ENCODE data around the gene MTERF4. TPM values are rescaled to one million over a fixed set of nuclear protein-coding genes. Genes with fewer than 3 reads are reported as not detected.

The MTERF4 gene
- polyA plus RNA-seq, 1 donor from 2014 or later: 142 TPM

- no peaks in the 10 kb centered on the region for H3K9me2 ChIP-seq (ENCODE audit: insufficient read depth, low read length)
- H3K4me3 ChIP-seq (ENCODE audit: low read length): no peak overlapping the region
- H3K4me2 ChIP-seq (ENCODE audit: low read length): no peak overlapping the region
- no peak for TF ChIP-seq EZH2 (IDR thresholded peaks at IDR 0.05; ENCODE audit: borderline replicate concordance, insufficient read depth, low read length, poor library complexity, severe bottlenecking)
- TF ChIP-seq, protein P1, sequence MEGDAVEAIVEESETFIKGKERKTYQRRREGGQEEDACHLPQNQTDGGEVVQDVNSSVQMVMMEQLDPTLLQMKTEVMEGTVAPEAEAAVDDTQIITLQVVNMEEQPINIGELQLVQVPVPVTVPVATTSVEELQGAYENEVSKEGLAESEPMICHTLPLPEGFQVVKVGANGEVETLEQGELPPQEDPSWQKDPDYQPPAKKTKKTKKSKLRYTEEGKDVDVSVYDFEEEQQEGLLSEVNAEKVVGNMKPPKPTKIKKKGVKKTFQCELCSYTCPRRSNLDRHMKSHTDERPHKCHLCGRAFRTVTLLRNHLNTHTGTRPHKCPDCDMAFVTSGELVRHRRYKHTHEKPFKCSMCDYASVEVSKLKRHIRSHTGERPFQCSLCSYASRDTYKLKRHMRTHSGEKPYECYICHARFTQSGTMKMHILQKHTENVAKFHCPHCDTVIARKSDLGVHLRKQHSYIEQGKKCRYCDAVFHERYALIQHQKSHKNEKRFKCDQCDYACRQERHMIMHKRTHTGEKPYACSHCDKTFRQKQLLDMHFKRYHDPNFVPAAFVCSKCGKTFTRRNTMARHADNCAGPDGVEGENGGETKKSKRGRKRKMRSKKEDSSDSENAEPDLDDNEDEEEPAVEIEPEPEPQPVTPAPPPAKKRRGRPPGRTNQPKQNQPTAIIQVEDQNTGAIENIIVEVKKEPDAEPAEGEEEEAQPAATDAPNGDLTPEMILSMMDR (IDR thresholded peaks at IDR 0.05; ENCODE audit: poor library complexity, severe bottlenecking): no peak
- no peak for TF ChIP-seq TAF1 (IDR thresholded peaks at IDR 0.05; ENCODE audit: low read depth)
- no peak for TF ChIP-seq SMC3 (conservative IDR thresholded peaks at IDR 0.05; ENCODE audit: poor library complexity)
- no peak for TF ChIP-seq RAD21 (conservative IDR thresholded peaks at IDR 0.05)
- no peak for TF ChIP-seq POLR2AphosphoS5 (IDR thresholded peaks at IDR 0.05)
- TF ChIP-seq EP300 (conservative IDR thresholded peaks at IDR 0.05; ENCODE audit: poor library complexity, severe bottlenecking): no peak
- TF ChIP-seq, protein P2, sequence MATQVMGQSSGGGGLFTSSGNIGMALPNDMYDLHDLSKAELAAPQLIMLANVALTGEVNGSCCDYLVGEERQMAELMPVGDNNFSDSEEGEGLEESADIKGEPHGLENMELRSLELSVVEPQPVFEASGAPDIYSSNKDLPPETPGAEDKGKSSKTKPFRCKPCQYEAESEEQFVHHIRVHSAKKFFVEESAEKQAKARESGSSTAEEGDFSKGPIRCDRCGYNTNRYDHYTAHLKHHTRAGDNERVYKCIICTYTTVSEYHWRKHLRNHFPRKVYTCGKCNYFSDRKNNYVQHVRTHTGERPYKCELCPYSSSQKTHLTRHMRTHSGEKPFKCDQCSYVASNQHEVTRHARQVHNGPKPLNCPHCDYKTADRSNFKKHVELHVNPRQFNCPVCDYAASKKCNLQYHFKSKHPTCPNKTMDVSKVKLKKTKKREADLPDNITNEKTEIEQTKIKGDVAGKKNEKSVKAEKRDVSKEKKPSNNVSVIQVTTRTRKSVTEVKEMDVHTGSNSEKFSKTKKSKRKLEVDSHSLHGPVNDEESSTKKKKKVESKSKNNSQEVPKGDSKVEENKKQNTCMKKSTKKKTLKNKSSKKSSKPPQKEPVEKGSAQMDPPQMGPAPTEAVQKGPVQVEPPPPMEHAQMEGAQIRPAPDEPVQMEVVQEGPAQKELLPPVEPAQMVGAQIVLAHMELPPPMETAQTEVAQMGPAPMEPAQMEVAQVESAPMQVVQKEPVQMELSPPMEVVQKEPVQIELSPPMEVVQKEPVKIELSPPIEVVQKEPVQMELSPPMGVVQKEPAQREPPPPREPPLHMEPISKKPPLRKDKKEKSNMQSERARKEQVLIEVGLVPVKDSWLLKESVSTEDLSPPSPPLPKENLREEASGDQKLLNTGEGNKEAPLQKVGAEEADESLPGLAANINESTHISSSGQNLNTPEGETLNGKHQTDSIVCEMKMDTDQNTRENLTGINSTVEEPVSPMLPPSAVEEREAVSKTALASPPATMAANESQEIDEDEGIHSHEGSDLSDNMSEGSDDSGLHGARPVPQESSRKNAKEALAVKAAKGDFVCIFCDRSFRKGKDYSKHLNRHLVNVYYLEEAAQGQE (IDR thresholded peaks at IDR 0.05; ENCODE audit: borderline replicate concordance): no peak
- no peak for TF ChIP-seq MXI1 (conservative IDR thresholded peaks at IDR 0.05; ENCODE audit: poor library complexity, severe bottlenecking)
- no peak overlapping the region for H3K9ac ChIP-seq (ENCODE audit: low read length)
- no peaks in the 10 kb centered on the region for H3K79me2 ChIP-seq (replicated peaks; ENCODE audit: insufficient read depth, low read length)
- H2AFZ ChIP-seq (ENCODE audit: low read depth, low read length): no peak overlapping the region
- H3K27ac ChIP-seq (ENCODE audit: low read length): no peak overlapping the region
- peaks cover 6% of the 10 kb centered on the region for H3K36me3 ChIP-seq (ENCODE audit: insufficient read depth, low read length)
- H3F3A ChIP-seq (ENCODE audit: insufficient read depth, low read length, poor library complexity, severe bottlenecking): no peaks in the 10 kb centered on the region
- no peaks in the 10 kb centered on the region for H3K27me3 ChIP-seq (ENCODE audit: insufficient read depth, low read depth, low read length)
- H4K20me1 ChIP-seq (ENCODE audit: insufficient read depth): no peaks in the 10 kb centered on the region
- no peaks in the 10 kb centered on the region for H3K9me3 ChIP-seq (ENCODE audit: low read length)
Measured at GRCh38 chr2:241122376-241123002, 20.4 kb upstream of the MTERF4 start.

- Histone ChIP-seq H3K4me3 (ENCODE audit: low read length) (no peak overlapping the region), H4K20me1 (ENCODE audit: insufficient read depth) (no peaks in the 10 kb centered on the region), H3K79me2 (replicated peaks; ENCODE audit: insufficient read depth, low read length) (no peaks in the 10 kb centered on the region), H3K27me3 (ENCODE audit: insufficient read depth, low read depth, low read length) (no peaks in the 10 kb centered on the region), H3K9me3 (ENCODE audit: low read length) (no peaks in the 10 kb centered on the region), H3K4me2 (ENCODE audit: low read length) (no peak overlapping the region), H3K9me2 (ENCODE audit: insufficient read depth, low read length) (no peaks in the 10 kb centered on the region), H3K9ac (ENCODE audit: low read length) (no peak overlapping the region), H2AFZ (ENCODE audit: low read depth, low read length) (no peak overlapping the region), H3K36me3 (ENCODE audit: insufficient read depth, low read length) (peaks cover 6% of the 10 kb centered on the region), H3F3A (ENCODE audit: insufficient read depth, low read length, poor library complexity, severe bottlenecking) (no peaks in the 10 kb centered on the region), H3K27ac (ENCODE audit: low read length) (no peak overlapping the region)
- TF ChIP-seq EP300 (conservative IDR thresholded peaks at IDR 0.05; ENCODE audit: poor library complexity, severe bottlenecking) (no peak), SMC3 (conservative IDR thresholded peaks at IDR 0.05; ENCODE audit: poor library complexity) (no peak), POLR2AphosphoS5 (IDR thresholded peaks at IDR 0.05) (no peak), EZH2 (IDR thresholded peaks at IDR 0.05; ENCODE audit: borderline replicate concordance, insufficient read depth, low read length, poor library complexity, severe bottlenecking) (no peak), MXI1 (conservative IDR thresholded peaks at IDR 0.05; ENCODE audit: poor library complexity, severe bottlenecking) (no peak), RAD21 (conservative IDR thresholded peaks at IDR 0.05) (no peak), TAF1 (IDR thresholded peaks at IDR 0.05; ENCODE audit: low read depth) (no peak)
- TF ChIP-seq, protein P2 (IDR thresholded peaks at IDR 0.05; ENCODE audit: borderline replicate concordance): no peak
- TF ChIP-seq, protein P1 (IDR thresholded peaks at IDR 0.05; ENCODE audit: poor library complexity, severe bottlenecking): no peak
Measured at GRCh38 chr2:241121008-241121407, 18.9 kb upstream of the MTERF4 start.
